Tibial nerve (tissue), 3 donors: ENCODE measurements around the gene AMELX.

Experiments
- CTCF ChIP-seq, 5 experiments: fragments of 200-600 bp in 3 of 5; fragments of 450-650 bp in 2 of 5; sonication (generic) in 3 of 5; IDR thresholded peaks; one replicate each; pipeline ENCODE4 v1.5.1; 2016 to 2019; ENCODE audit warnings: antibody characterized with exemption in 5 of 5, mild to moderate bottlenecking in 3 of 5, moderate library complexity in 2 of 5
- POLR2A ChIP-seq, 2 donors: fragments of 450-650 bp; IDR thresholded peaks; one replicate each; pipeline ENCODE4 v1.6.1; 2017; ENCODE audit warnings: antibody characterized with exemption in 2 of 2, mild to moderate bottlenecking in 2 of 2, moderate library complexity in 2 of 2

GRCh38 chrX:11293113-11293512 is at the start of gene AMELX:
- no peak for TF ChIP-seq CTCF (IDR thresholded peaks at IDR 0.05)
- TF ChIP-seq POLR2A (IDR thresholded peaks at IDR 0.05), result no peak
